HG03039 (cell line): Measurements from ENCODE around the gene TMEM151A.
"Not testable (repeated sequence)": the region's sequence is repeated elsewhere in the genome, so short reads cannot be mapped to it uniquely, and the experiment has no call there.

Source experiments
- ATAC-seq: cut with Tn5 transposase; IDR thresholded peaks from one replicate; pipeline ENCODE4 v1.9.1; 2021; ENCODE audit warnings: mild to moderate bottlenecking, moderate library complexity; ENCODE audit not compliant: unreplicated experiment

Gene TMEM151A

GRCh38 chr11:66320289-66320688 lies 28.6 kb downstream of the TMEM151A start:
- ATAC-seq, result not testable (repeated sequence)

- ATAC-seq, result not testable (repeated sequence)
Observed at GRCh38 chr11:66320748-66321147, 29.1 kb downstream of the TMEM151A start.

DNA sequence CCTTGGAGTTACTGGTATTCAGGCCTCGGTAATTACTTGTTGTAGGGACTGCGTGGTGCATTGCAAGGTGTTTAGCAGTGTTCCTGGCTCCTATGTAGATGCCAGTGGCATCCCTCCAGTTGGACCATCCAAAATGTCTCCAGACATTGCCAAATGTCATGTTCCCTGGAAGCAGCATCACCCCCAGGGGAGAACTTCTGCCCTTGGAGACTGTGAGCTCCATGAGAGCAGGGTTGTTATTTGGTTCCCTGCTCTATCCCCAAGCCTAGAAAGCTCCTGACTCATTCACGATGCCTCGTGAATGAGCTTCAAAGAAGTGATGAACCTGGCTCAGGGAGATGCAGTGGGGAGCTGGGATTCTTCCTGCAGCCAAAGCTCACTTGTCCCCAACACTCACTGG lies 29.9 kb downstream of the TMEM151A start:
- no peak for ATAC-seq

- no peak for ATAC-seq
Observed at GRCh38 chr11:66322732-66323427, 31.2 kb downstream of the TMEM151A start.

- ATAC-seq, result no peak
Observed at GRCh38 chr11:66323684-66324083, 32.0 kb downstream of the TMEM151A start.

GRCh38 chr11:66324664-66325063 lies 33.0 kb downstream of the TMEM151A start:
- ATAC-seq, result no peak

DNA sequence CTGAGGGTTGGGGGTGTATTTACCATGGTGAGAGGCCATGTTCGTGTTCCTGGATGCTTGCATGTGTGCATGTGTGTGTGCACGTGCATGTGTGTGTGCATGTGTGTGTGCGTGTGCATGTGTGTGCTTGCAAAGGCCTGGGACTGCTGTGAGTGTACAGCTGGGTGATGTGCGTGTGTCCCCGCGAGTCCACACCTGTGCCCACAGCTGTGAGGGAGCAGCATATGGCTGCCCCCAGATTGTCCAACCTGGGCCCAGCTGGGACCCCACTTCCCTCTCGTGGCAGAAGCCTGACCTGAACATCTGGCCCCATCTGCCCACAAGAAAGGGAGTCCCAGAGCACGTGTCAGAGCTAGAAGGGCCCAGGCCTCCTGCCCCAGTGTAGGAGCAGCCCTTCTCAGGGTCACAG lies 33.6 kb downstream of the TMEM151A start:
- ATAC-seq, result no peak

GRCh38 chr11:66326261-66327111 lies 34.8 kb downstream of the TMEM151A start:
- ATAC-seq, result no peak

- ATAC-seq, result no peak
Observed at GRCh38 chr11:66327171-66328030, 35.7 kb downstream of the TMEM151A start.

- ATAC-seq, result no peak
Observed at GRCh38 chr11:66328031-66328301, 36.3 kb downstream of the TMEM151A start.

DNA sequence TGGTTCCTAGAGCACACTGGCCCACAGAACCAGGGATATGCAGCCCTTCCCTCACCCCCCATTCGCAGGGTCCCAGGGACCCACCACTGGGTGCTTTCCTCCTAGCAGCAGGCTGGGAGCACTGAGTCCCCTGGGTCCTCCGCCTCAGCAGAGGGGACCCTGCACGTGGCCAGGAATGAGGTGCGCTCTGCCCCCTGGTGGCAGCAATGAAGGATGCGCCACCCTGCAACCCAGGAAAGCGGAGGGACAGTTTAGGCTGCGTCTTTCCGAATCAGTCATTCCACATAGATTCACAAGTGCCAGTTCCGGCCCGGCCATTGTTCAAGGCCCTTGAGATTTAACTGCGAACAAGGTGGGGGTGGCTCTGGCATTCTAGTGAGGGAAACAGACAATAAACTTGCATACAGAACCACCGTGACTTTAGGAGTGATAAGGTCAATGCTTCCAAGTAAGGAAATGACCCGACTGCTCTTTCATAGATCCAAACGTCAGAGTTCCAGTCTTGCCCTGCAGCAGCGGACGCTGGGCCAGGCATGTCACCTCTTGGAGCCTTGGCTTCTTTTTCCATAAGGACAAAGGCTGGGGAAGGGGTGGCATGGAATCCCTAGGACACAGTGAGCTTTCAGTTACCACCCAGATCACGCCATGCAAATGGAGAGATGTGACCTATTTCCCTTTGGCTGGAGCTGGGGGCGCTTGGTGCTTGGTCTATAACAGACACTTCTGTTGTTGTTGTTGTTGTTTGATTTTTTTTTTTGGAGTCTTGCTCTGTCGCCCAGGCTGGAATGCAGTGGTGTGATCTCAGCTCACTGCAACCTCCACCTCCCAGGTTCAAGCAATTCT lies 36.8 kb downstream of the TMEM151A start:
- no peak for ATAC-seq

DNA sequence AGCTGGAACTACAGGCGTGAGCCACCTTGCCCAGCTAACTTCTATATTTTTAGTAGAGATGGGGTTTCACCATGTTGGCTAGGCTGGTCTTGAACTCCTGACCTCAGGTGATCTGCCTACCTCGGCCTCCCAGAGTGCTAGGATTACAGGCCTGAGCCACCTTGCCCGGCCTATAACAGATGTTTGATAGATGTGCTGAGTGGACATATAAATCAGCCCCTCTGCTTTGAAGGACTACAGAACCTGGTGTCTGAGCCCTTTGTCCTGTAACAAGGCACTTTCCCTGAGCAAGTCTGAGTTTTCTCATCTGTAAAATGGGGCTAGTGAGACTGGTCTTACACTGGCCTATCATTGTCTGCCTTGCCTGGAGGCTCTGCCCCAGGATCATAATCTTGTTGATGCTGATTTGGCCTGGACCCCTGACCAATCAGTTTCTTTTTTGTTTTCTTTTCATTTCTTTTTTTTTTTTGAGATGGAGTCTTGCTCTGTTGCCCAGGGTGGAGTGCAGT lies 37.5 kb downstream of the TMEM151A start:
- no peak for ATAC-seq

DNA sequence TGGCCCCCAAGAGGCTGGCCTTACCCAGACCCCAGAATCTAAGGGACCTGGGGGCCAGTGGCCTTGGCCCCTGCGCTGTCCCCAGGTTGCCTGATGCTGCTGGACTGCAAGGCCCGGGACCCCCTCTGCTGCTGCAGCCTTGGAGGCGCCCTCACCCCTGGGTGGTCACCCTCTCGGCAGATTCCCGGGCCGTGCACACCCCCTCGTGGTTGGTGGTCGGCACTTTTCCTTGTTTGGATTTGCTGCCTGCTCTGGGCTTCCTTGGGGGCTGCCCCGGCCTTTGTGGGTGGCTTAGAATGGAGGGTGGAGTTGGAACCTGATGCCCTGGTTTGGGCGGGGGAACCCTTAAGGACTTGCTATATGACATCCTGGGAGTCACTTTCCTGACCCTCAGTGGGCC lies 39.2 kb downstream of the TMEM151A start:
- no peak for ATAC-seq

GRCh38 chr11:66331542-66332370 lies 40.1 kb downstream of the TMEM151A start:
- ATAC-seq, result no peak

DNA sequence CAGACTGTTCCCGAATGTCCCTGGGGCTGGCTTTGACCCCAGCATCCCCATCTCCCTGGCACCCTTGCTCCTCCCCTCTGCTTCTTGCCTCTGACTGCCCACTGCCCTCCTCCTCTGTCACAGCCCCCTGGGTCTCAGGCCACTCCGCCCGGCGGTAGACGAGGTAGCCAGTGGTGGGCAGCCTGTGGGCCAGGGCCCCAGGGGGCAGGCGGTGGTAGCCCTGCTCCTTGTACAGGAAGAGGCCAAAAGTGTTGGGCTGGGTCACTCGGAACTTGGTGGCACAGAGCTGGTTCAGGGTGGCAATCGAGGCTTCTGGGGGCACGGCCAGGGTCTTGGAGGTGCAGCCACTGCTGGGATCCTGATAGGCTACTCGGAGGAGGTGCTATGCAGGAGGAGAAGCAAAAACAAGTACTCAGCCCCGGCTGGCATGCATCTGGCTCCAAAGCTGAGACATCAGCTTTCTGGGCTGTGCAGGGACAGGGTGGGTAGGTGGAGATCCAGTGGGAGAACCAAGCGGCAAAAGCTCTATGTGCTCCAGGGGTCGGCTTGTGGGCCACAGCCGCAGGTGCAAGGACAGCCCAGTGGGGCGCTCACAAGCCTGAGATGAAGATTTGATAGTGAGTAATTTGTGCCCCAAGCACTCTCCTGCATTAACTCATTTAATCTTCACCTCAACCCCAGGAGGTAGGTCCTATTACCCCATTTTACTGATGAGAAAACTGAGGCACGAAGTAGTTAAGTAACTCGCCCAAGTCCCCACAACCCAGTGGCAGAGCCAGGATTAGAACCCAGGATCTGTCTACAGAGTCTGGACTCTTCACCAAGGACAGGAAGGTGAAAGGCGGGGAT lies 40.9 kb downstream of the TMEM151A start:
- no peak for ATAC-seq

GRCh38 chr11:66333220-66333877 lies 41.7 kb downstream of the TMEM151A start:
- ATAC-seq, result no peak

DNA sequence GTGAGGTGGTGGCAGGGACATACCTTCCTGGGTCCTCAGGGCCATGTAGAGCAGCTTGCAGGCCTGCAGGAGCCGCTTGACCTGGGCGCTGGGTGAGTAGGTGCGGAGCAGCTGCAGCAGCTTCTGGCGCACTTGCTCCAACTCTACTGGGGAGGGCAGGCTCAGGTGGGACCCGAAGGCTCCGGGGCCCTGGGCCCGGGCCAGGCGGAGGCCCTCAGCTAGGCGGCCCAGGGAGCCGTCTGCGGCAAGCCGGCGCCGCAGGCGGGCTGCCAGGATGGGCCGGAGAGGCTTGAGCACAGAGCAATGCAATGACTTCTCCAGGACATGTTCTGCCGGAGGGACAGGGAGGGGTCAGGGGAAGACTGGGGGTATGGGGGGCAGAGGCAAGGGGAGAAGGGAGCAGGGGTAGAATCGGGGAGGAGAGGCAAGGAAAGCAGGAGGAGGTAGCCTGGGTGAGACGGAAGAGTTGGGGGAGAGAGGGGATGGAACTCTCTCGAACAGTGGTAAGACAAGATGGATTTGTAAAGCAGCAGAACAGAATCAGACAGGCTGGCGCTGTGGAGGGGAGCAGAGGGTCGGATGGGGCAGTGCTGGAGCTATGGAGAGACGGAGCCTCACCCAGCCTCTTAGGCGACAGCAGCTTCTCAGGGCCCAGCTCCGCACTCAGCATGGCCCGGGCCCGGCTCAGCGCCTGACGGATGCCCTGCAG lies 42.4 kb downstream of the TMEM151A start:
- ATAC-seq, result no peak
